OCI-LY1 (cell line): ENCODE results near the gene SLC30A5.

Experiments used
- H2AFZ ChIP-seq: fragments of 200-600 bp; sonication (generic), shearing (Covaris generic); 2 replicates; pipeline ENCODE4 v1.6.0; 2014; ENCODE audit warnings: antibody characterized with exemption, mild to moderate bottlenecking, low read length
- H3F3A ChIP-seq: fragments of 200-600 bp; sonication (generic), shearing (Covaris generic); 2 replicates; pipeline ENCODE4 v1.6.0; 2014; ENCODE audit warnings: mild to moderate bottlenecking, antibody characterized with exemption, low read length, moderate library complexity; ENCODE audit not compliant: insufficient read depth
- H3K27ac ChIP-seq: fragments of 200-600 bp; sonication (generic); 2 replicates; pipeline ENCODE4 v1.5.1; 2014; ENCODE audit warnings: low read length, mixed run types, mild to moderate bottlenecking, low read depth; ENCODE audit not compliant: poor library complexity, severe bottlenecking
- H3K27me3 ChIP-seq: fragments of 200-600 bp; sonication (generic); 2 replicates; pipeline ENCODE4 v1.6.0; 2014; ENCODE audit warnings: antibody characterized with exemption, mild to moderate bottlenecking, low read length, moderate library complexity; ENCODE audit not compliant: insufficient read depth
- H3K36me3 ChIP-seq: fragments of 200-600 bp; sonication (generic); 2 replicates; pipeline ENCODE4 v1.6.1; 2014; ENCODE audit warnings: mild to moderate bottlenecking, antibody characterized with exemption, low read length, moderate library complexity, mixed read lengths; ENCODE audit not compliant: insufficient read depth
- H3K4me1 ChIP-seq: fragments of 200-600 bp; sonication (generic); 2 replicates; pipeline ENCODE4 v1.5.1; 2014; ENCODE audit warnings: mild to moderate bottlenecking, low read length, moderate library complexity; ENCODE audit not compliant: insufficient read depth, severe bottlenecking
- H3K4me2 ChIP-seq: fragments of 200-600 bp; sonication (generic), shearing (Covaris generic); 2 replicates; pipeline ENCODE4 v1.6.1; 2014; ENCODE audit warnings: low read length
- H3K4me3 ChIP-seq: fragments of 200-600 bp; sonication (generic); 2 replicates; pipeline ENCODE4 v1.5.1; 2014; ENCODE audit warnings: low read length, low read depth, mild to moderate bottlenecking, mixed read lengths; ENCODE audit not compliant: poor library complexity, severe bottlenecking
- H3K79me2 ChIP-seq: fragments of 200-600 bp; shearing (Covaris generic); 2 replicates; pipeline ENCODE4 v1.6.1; 2016; ENCODE audit warnings: mixed run types, low read length, mixed read lengths; ENCODE audit not compliant: insufficient read depth
- H3K9ac ChIP-seq: fragments of 200-600 bp; sonication (generic), shearing (Covaris generic); 2 replicates; pipeline ENCODE4 v1.6.1; 2014; ENCODE audit warnings: mild to moderate bottlenecking, low read length, mixed read lengths
- H3K9me2 ChIP-seq: fragments of 200-600 bp; sonication (generic), shearing (Covaris generic); 2 replicates; pipeline ENCODE4 v1.6.1; 2014; ENCODE audit warnings: low read depth, mild to moderate bottlenecking, low read length, mixed read lengths
- H3K9me3 ChIP-seq: fragments of 200-600 bp; shearing (Covaris generic); 2 replicates; pipeline ENCODE4 v1.6.1; 2014; ENCODE audit warnings: low read length, mixed read lengths
- H4K20me1 ChIP-seq: fragments of 200-600 bp; sonication (generic), shearing (Covaris generic); 2 replicates; pipeline ENCODE4 v1.6.0; 2016; ENCODE audit warnings: mild to moderate bottlenecking, low read length; ENCODE audit not compliant: insufficient read depth
- EZH2 ChIP-seq: fragments of 200-600 bp; sonication (generic), shearing (Covaris generic); IDR thresholded peaks from 2 replicates; pipeline ENCODE4 v1.8.0; 2017; ENCODE audit warnings: borderline replicate concordance, mixed run types, mild to moderate bottlenecking, antibody characterized with exemption, low read length, moderate library complexity, mixed read lengths
- TF ChIP-seq, protein P1 (sequence below): fragments of 200-600 bp; sonication (generic), shearing (Covaris generic); IDR thresholded peaks from 2 replicates; pipeline ENCODE4 v1.5.1; 2017; ENCODE audit warnings: mild to moderate bottlenecking, antibody characterized with exemption, low read length, moderate library complexity, mixed read lengths

The SLC30A5 gene

DNA sequence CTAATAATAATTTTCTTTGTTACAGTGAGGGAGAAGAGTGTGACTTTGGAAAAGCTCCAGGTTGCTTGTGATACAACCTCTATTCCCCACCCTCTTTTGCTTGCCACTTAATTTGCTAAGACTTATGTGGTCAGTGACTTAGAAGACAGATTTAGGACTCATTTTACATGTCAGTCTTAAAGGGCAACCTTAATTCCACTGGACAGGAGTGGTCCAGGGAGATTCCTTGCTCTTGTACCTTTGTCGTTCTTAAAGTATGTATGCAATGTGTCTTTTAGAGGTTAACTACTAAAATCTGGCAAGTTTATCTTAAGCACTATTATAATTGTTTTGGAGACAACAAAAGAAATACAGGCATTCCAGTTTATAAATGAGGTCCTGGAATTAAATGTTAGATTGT is 20.0 kb downstream of the SLC30A5 start:
- H3K4me1 ChIP-seq, result no peaks in the 10 kb centered on the region
- no peak for TF ChIP-seq EZH2
- TF ChIP-seq, protein P1, sequence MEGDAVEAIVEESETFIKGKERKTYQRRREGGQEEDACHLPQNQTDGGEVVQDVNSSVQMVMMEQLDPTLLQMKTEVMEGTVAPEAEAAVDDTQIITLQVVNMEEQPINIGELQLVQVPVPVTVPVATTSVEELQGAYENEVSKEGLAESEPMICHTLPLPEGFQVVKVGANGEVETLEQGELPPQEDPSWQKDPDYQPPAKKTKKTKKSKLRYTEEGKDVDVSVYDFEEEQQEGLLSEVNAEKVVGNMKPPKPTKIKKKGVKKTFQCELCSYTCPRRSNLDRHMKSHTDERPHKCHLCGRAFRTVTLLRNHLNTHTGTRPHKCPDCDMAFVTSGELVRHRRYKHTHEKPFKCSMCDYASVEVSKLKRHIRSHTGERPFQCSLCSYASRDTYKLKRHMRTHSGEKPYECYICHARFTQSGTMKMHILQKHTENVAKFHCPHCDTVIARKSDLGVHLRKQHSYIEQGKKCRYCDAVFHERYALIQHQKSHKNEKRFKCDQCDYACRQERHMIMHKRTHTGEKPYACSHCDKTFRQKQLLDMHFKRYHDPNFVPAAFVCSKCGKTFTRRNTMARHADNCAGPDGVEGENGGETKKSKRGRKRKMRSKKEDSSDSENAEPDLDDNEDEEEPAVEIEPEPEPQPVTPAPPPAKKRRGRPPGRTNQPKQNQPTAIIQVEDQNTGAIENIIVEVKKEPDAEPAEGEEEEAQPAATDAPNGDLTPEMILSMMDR, result no peak
- H3K79me2 ChIP-seq, result no peaks in the 10 kb centered on the region
- no peak overlapping the region for H2AFZ ChIP-seq
- peaks cover 76% of the 10 kb centered on the region for H3K36me3 ChIP-seq
- H3K4me3 ChIP-seq, result no peak overlapping the region
- no peaks in the 10 kb centered on the region for H3K9me2 ChIP-seq
- no peak overlapping the region for H3K4me2 ChIP-seq
- H3K9ac ChIP-seq, result no peak overlapping the region
- H3K9me3 ChIP-seq, result peaks cover 5% of the 10 kb centered on the region; the same call in 1 of the 2 replicates
- no peak overlapping the region for H3K27ac ChIP-seq
- H3F3A ChIP-seq, result no peaks in the 10 kb centered on the region
- H4K20me1 ChIP-seq, result no peaks in the 10 kb centered on the region
- no peaks in the 10 kb centered on the region for H3K27me3 ChIP-seq

DNA sequence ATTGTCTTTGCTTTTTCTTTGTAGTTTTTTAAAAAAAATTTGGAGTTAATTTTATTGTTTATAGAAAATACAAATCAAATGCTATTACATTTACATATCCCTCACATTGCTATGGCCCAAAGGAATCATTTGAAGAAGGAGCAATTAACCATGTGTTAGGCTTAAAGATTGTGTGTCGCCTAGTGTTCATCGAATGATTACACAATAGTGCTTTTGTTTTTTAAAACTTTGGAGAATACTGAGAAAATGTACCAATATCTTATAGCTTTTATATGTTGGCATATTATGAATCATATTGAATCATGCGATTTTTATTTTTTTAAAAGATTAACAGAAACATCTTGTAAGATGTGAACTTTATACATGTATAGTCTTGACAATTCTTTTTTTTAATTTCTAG is 21.7 kb downstream of the SLC30A5 start:
- Histone ChIP-seq H3K36me3 (peaks cover 72% of the 10 kb centered on the region), H2AFZ (no peak overlapping the region), H3K4me2 (no peak overlapping the region), H3K27me3 (no peaks in the 10 kb centered on the region), H3K4me1 (no peaks in the 10 kb centered on the region), H3K79me2 (no peaks in the 10 kb centered on the region), H3K9me3 (no peaks in the 10 kb centered on the region), H3K9ac (no peak overlapping the region), H3F3A (no peaks in the 10 kb centered on the region), H4K20me1 (no peaks in the 10 kb centered on the region), H3K27ac (no peak overlapping the region), H3K4me3 (no peak overlapping the region), H3K9me2 (no peaks in the 10 kb centered on the region)
- TF ChIP-seq EZH2, result no peak
- TF ChIP-seq, protein P1, result no peak

DNA sequence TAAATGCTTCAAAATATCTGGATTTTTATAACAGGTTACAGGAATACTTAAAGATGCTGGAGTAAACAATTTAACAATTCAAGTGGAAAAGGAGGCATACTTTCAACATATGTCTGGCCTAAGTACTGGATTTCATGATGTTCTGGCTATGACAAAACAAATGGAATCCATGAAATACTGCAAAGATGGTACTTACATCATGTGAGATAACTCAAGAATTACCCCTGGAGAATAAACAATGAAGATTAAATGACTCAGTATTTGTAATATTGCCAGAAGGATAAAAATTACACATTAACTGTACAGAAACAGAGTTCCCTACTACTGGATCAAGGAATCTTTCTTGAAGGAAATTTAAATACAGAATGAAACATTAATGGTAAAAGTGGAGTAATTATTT is 35.6 kb downstream of the SLC30A5 start:
- Histone ChIP-seq H2AFZ (no peak overlapping the region), H3K9me3 (no peaks in the 10 kb centered on the region), H3K27me3 (no peaks in the 10 kb centered on the region), H3K9me2 (no peaks in the 10 kb centered on the region), H3F3A (peaks cover 5% of the 10 kb centered on the region; the same call in 1 of the 2 replicates), H3K4me2 (no peak overlapping the region), H3K4me3 (no peak overlapping the region), H3K27ac (no peak overlapping the region), H3K9ac (no peak overlapping the region), H3K4me1 (peaks cover 3% of the 10 kb centered on the region), H4K20me1 (no peaks in the 10 kb centered on the region), H3K36me3 (peaks cover 46% of the 10 kb centered on the region), H3K79me2 (no peaks in the 10 kb centered on the region)
- TF ChIP-seq, protein P1, result no peak
- TF ChIP-seq EZH2, result no peak
